Calu3 (cell line): ENCODE measurements around the gene LDHB. TPM values are rescaled to one million over a fixed set of nuclear protein-coding genes. Genes with fewer than 3 reads are reported as not detected.

Experiments
- BruUV-seq: library from RNA; stranded (reverse); fragments of 400-500 nt; replicated peaks from 2 replicates; lab custom pipeline; 2021; lab: Mats Ljungman, UMichigan
- CTCF ChIA-PET: fragments of 300-600 bp; sonication (Branson Sonifier 250); formaldehyde crosslinking; loops from one replicate; lab custom pipeline; 2022; ENCODE audit warnings: antibody characterized with exemption; lab: Charles Lee
- DNase-seq: peaks from one replicate; pipeline ENCODE4 v3.0.0; 2022
- H3K27ac Mint-ChIP-seq: one replicate; pipeline ENCODE4 v1.8.0; 2022; ENCODE audit warnings: mixed read lengths; ENCODE audit not compliant: unreplicated experiment
- H3K27me3 Mint-ChIP-seq: one replicate; pipeline ENCODE4 v1.8.0; 2022; ENCODE audit warnings: mixed read lengths; ENCODE audit not compliant: unreplicated experiment
- H3K36me3 Mint-ChIP-seq: one replicate; pipeline ENCODE4 v1.8.0; 2022; ENCODE audit warnings: mild to moderate bottlenecking, moderate library complexity, mixed read lengths; ENCODE audit not compliant: insufficient read depth, unreplicated experiment
- H3K4me1 Mint-ChIP-seq: one replicate; pipeline ENCODE4 v1.8.0; 2022; ENCODE audit warnings: mild to moderate bottlenecking, low read depth, mixed read lengths; ENCODE audit not compliant: unreplicated experiment
- H3K4me3 Mint-ChIP-seq: one replicate; pipeline ENCODE4 v1.8.0; 2022; ENCODE audit warnings: mild to moderate bottlenecking, low read depth, moderate library complexity, mixed read lengths; ENCODE audit not compliant: unreplicated experiment
- H3K9me3 Mint-ChIP-seq: one replicate; pipeline ENCODE4 v1.8.0; 2022; ENCODE audit warnings: low read depth, mixed read lengths; ENCODE audit not compliant: unreplicated experiment
- intact Hi-C: fragments of 100-400 bp; cut with micrococcal nuclease; formaldehyde crosslinking; loops from one replicate; pipeline ENCODE4 v1.10.0; 2022; ENCODE audit not compliant: unreplicated experiment
- total RNA-seq: library from RNA; stranded (reverse); gene quantifications from 2 replicates; pipeline ENCODE4 v1.2.3, GENCODE V29; 2022
- TF ChIP-seq, protein P1 (sequence below): fragments of 200-600 bp; IDR thresholded peaks from one replicate; pipeline ENCODE4 v1.8.0; 2022; ENCODE audit warnings: antibody characterized with exemption; ENCODE audit not compliant: unreplicated experiment

The LDHB gene
- total RNA-seq, 1 experiment from 2014 or later, result 826 TPM

DNA sequence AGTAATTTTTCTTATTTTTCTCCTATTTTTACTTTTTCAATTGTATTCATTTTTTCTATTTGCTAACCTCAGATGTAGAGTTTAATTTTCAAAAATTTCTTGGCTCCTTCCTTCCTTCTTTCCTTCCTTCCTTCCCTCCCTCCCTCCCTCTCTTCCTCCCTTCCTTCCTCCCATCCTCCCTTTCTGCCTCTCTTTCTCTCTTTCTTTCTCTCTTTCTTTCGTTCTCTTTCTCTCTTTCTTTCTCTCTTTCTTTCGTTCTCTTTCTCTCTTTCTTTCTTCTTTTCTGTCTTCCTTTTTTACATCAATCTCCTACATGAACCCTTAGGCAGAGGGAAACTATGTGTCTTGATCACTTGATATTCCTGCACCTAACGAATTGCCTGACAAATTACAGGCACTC, 40.6 kb downstream of the LDHB start:
- Mint-ChIP-seq H3K27me3 (no peaks in the 10 kb centered on the region), H3K4me1 (peaks cover 9% of the 10 kb centered on the region), H3K9me3 (no peaks in the 10 kb centered on the region), H3K4me3 (no peak overlapping the region), H3K36me3 (no peaks in the 10 kb centered on the region), H3K27ac (no peak overlapping the region)
- no TSS peak for BruUV-seq
- DNase-seq, result no peak
- CTCF ChIA-PET, result no interaction called here
- TF ChIP-seq, protein P1, sequence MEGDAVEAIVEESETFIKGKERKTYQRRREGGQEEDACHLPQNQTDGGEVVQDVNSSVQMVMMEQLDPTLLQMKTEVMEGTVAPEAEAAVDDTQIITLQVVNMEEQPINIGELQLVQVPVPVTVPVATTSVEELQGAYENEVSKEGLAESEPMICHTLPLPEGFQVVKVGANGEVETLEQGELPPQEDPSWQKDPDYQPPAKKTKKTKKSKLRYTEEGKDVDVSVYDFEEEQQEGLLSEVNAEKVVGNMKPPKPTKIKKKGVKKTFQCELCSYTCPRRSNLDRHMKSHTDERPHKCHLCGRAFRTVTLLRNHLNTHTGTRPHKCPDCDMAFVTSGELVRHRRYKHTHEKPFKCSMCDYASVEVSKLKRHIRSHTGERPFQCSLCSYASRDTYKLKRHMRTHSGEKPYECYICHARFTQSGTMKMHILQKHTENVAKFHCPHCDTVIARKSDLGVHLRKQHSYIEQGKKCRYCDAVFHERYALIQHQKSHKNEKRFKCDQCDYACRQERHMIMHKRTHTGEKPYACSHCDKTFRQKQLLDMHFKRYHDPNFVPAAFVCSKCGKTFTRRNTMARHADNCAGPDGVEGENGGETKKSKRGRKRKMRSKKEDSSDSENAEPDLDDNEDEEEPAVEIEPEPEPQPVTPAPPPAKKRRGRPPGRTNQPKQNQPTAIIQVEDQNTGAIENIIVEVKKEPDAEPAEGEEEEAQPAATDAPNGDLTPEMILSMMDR, result no peak
- intact Hi-C loops, result no loop called here

DNA sequence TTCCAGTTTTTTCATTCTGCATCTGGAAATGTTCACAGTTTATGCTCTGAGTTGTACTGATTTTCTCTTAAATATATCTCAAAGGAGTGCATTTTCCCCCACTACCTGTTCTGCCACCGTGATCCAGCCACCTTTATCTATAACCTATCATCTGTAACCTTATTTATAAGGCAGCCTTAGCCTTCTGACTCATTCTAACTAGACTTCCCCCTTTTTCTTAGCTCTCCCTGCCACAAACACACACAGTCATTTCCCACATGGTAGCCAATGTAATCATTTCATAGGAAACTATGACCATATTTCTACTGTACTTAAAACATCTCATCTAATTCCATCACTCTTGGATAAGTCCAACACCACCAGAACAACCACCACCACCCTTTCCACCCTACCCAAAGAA, 42.2 kb downstream of the LDHB start:
- Mint-ChIP-seq H3K4me3 (no peak overlapping the region), H3K27me3 (no peaks in the 10 kb centered on the region), H3K4me1 (peaks cover 9% of the 10 kb centered on the region), H3K27ac (no peak overlapping the region), H3K36me3 (no peaks in the 10 kb centered on the region), H3K9me3 (no peaks in the 10 kb centered on the region)
- TF ChIP-seq, protein P1, result no peak
- no peak for DNase-seq
- no TSS peak for BruUV-seq
- intact Hi-C loops, result no loop called here
- CTCF ChIA-PET, result no interaction called here

DNA sequence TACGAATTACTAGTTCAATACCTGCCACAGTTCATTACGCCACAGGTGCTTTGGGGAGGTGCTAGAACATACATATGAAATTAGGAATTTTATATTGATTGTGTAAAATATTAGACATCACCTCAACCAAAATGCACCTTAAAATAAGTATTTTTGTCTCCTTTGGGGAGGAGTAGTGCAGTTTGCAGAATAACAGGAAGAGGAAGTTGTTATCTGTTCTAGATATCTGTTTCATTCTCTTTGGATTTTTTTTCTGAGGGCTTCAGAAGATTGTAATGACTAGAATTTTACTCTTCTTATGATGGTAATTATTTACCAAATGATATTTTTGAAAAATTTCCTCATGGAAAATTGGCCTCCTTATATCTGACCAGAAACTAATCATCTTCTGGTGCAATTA, 43.1 kb downstream of the LDHB start:
- no TSS peak for BruUV-seq
- Mint-ChIP-seq H3K27me3 (no peaks in the 10 kb centered on the region), H3K4me1 (peaks cover 9% of the 10 kb centered on the region), H3K4me3 (no peak overlapping the region), H3K36me3 (no peaks in the 10 kb centered on the region), H3K27ac (no peak overlapping the region), H3K9me3 (no peaks in the 10 kb centered on the region)
- CTCF ChIA-PET, result no interaction called here
- TF ChIP-seq, protein P1, result no peak
- no peak for DNase-seq
- intact Hi-C loops, result no loop called here

DNA sequence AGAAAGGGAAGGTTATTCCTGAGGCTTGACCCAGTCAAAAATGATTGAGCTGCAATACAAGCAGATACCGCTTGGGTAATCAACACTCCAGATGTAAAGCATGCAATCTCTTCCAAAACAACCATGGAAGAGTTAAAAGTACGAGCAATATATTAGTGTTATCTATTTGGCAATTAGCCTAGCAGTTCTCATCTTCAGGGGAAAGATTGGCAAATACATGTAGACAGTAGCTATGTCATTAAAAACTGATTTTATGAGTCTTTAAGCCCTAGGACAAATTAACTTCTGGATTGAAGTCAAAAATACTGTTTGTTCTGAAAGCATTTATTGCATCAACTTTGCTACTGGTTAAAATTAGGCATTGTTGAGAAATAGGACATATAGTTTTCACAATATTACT, 43.7 kb downstream of the LDHB start:
- no peak overlapping the region for H3K27ac Mint-ChIP-seq
- intact Hi-C loops, result no loop called here
- CTCF ChIA-PET, result no interaction called here
- BruUV-seq, result no TSS peak
- H3K36me3 Mint-ChIP-seq, result no peaks in the 10 kb centered on the region
- no peak overlapping the region for H3K4me3 Mint-ChIP-seq
- TF ChIP-seq, protein P1, result no peak
- DNase-seq, result no peak
- no peaks in the 10 kb centered on the region for H3K27me3 Mint-ChIP-seq
- H3K4me1 Mint-ChIP-seq, result peaks cover 9% of the 10 kb centered on the region
- H3K9me3 Mint-ChIP-seq, result no peaks in the 10 kb centered on the region
